Measurements from ENCODE around the gene EIF5. TPM values are rescaled to one million over a fixed set of nuclear protein-coding genes. Genes with fewer than 3 reads are reported as not detected.
A peak's percentile ranks its signal among the peaks of the same experiment; 100 is the strongest.

EIF5 gene
- total RNA-seq, 1 experiment from 2014 or later, result 356 TPM

DNA sequence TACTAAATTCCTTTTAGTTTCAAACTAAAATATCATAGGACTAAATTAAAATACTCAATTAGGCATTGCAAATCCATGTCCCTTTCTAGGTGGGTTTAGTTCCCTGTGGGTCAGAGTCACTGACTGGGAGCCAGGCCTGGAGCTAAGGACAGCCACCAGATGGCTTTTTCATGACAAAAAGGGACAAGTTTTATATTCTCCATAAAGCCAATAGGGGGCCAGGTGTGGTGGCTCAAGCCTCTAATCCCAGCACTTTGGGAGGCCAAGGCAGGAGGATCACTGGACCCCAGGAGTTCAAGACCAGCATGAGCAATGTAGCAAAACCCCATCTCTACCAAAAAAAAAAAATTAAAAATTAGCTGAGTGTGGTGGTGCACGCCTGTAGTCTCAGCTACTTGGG, 35.4 kb upstream of the EIF5 start:
- no peak overlapping the region for H3K9ac ChIP-seq (ENCODE audit: extremely low read depth, insufficient read length, low read length)
- no peak overlapping the region for H3K27ac ChIP-seq (ENCODE audit: insufficient read length, low read depth, low read length)
- no peaks in the 10 kb centered on the region for H3K27me3 ChIP-seq (ENCODE audit: insufficient read depth, low read length)
- Mint-ChIP-seq H3K27ac (no peak overlapping the region), H3K4me3 (no peak overlapping the region), H3K4me1 (0 out of 4 replicates have a peak, but pooled peaks cover 2% of the 10 kb centered on the region in 2 experiments), H3K27me3 (ENCODE audit: low read depth) (peaks cover 2% of the 10 kb centered on the region; the same call in 1 of the 2 replicates), H3K36me3 (ENCODE audit: insufficient read depth in 1 of 3, low read depth in 3 of 3) (no peaks in the 10 kb centered on the region), H3K9me3 (no peaks in the 10 kb centered on the region; a peak in 1 of 5 replicates)
- no peak overlapping the region for H2BK15ac ChIP-seq (ENCODE audit: low read depth, low read length)
- H3T11ph ChIP-seq (ENCODE audit: low read length), result no peak overlapping the region
- H3K14ac ChIP-seq (ENCODE audit: insufficient read depth, low read length), result no peak overlapping the region
- TF ChIP-seq, protein P1, sequence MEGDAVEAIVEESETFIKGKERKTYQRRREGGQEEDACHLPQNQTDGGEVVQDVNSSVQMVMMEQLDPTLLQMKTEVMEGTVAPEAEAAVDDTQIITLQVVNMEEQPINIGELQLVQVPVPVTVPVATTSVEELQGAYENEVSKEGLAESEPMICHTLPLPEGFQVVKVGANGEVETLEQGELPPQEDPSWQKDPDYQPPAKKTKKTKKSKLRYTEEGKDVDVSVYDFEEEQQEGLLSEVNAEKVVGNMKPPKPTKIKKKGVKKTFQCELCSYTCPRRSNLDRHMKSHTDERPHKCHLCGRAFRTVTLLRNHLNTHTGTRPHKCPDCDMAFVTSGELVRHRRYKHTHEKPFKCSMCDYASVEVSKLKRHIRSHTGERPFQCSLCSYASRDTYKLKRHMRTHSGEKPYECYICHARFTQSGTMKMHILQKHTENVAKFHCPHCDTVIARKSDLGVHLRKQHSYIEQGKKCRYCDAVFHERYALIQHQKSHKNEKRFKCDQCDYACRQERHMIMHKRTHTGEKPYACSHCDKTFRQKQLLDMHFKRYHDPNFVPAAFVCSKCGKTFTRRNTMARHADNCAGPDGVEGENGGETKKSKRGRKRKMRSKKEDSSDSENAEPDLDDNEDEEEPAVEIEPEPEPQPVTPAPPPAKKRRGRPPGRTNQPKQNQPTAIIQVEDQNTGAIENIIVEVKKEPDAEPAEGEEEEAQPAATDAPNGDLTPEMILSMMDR (conservative IDR thresholded peaks at IDR 0.05), result peak; percentile 20; the same call in 1 of the 3 replicates
- DNase-seq, result no peak
- no CpG with 5 or more reads among the region's 1 CpG for WGBS (ENCODE audit: extremely low coverage, insufficient read length, low lambda C conversion rate)
- no peak overlapping the region for H3K23ac ChIP-seq (ENCODE audit: insufficient read length, low read depth, low read length)
- H3K4me2 ChIP-seq (ENCODE audit: insufficient read depth, insufficient read length, low read length), result no peak overlapping the region
- H2BK5ac ChIP-seq (ENCODE audit: insufficient read length, low read length), result no peak overlapping the region
- no peak overlapping the region for H2BK12ac ChIP-seq (ENCODE audit: insufficient read length, low read depth, low read length)
- H3K23me2 ChIP-seq (ENCODE audit: insufficient read length, low read depth, low read length, poor library complexity, severe bottlenecking), result peaks cover under 1% of the 10 kb centered on the region
- H4K20me1 ChIP-seq (ENCODE audit: control insufficient read depth, insufficient read depth, insufficient read length), result no peaks in the 10 kb centered on the region
- no peaks in the 10 kb centered on the region for H3K4me1 ChIP-seq (ENCODE audit: insufficient read depth, low read length)
- H3K79me2 ChIP-seq (ENCODE audit: insufficient read depth, low read length), result no peaks in the 10 kb centered on the region
- no peak overlapping the region for H4K91ac ChIP-seq (ENCODE audit: insufficient read length, low read depth, low read length)
- no peak overlapping the region for H4K8ac ChIP-seq (replicated peaks; ENCODE audit: insufficient read length, low read depth, low read length)
- no peak overlapping the region for H2AFZ ChIP-seq (ENCODE audit: low read length)
- H2BK120ac ChIP-seq (ENCODE audit: low read depth, low read length, poor library complexity, severe bottlenecking), result no peak overlapping the region
- H3K4ac ChIP-seq (ENCODE audit: low read depth, low read length), result no peak overlapping the region
- H3K56ac ChIP-seq (ENCODE audit: insufficient read length, low read depth, low read length), result no peak overlapping the region
- H3K79me1 ChIP-seq (ENCODE audit: insufficient read depth, low read depth, low read length, poor library complexity, severe bottlenecking), result no peaks in the 10 kb centered on the region
- H4K5ac ChIP-seq (ENCODE audit: insufficient read length, low read depth, low read length), result no peak overlapping the region
- no peak overlapping the region for H2AK5ac ChIP-seq (ENCODE audit: insufficient read length, low read length)
- no peak overlapping the region for H2BK20ac ChIP-seq (ENCODE audit: low read depth, low read length, poor library complexity, severe bottlenecking)
- H3K9me3 ChIP-seq (ENCODE audit: control insufficient read depth, low read depth, low read length), result no peaks in the 10 kb centered on the region
- no peak overlapping the region for H3K18ac ChIP-seq (ENCODE audit: insufficient read length, low read depth, low read length)

All from H9 (cell line).